HepG2 (cell line): Measurements from ENCODE around the gene P2RY6. TPM values are rescaled to one million over a fixed set of nuclear protein-coding genes. Genes with fewer than 3 reads are reported as not detected.

Experiments
- NR2F2 ChIP-seq: IDR thresholded peaks from 2 replicates; pipeline ENCODE4 v1.6.1; 2012; ENCODE audit warnings: low read depth, inconsistent platforms, borderline replicate concordance
- SNRNP70 ChIP-seq: fragments of 200-400 bp; formaldehyde crosslinking; IDR thresholded peaks from 2 replicates; pipeline ENCODE4 v1.6.1; 2017; ENCODE audit warnings: mild to moderate bottlenecking, low read depth, low read length, moderate library complexity
- SYNCRIP ChIP-seq: fragments of 200-400 bp; formaldehyde crosslinking; IDR thresholded peaks from 2 replicates; pipeline ENCODE4 v1.6.1; 2018; ENCODE audit warnings: mild to moderate bottlenecking, low read depth, low read length; ENCODE audit not compliant: insufficient read depth
- TBX2 ChIP-seq: sonication (generic); formaldehyde crosslinking; IDR thresholded peaks from 2 replicates; pipeline ENCODE4 v1.5.0; 2020; ENCODE audit warnings: missing genetic modification reagents, mild to moderate bottlenecking, borderline replicate concordance
- ZBTB20 ChIP-seq: sonication (generic); formaldehyde crosslinking; IDR thresholded peaks from 2 replicates; pipeline ENCODE4 v1.8.1; 2023; ENCODE audit warnings: missing genetic modification reagents, low read depth, mild to moderate bottlenecking, borderline replicate concordance
- ZBTB38 ChIP-seq: sonication (generic); formaldehyde crosslinking; IDR thresholded peaks from 2 replicates; pipeline ENCODE4 v1.5.1; 2020; ENCODE audit warnings: mild to moderate bottlenecking, missing genetic modification reagents
- ZFY ChIP-seq: sonication (generic); formaldehyde crosslinking; IDR thresholded peaks from 2 replicates; pipeline ENCODE4 v1.4.0; 2020; ENCODE audit warnings: missing genetic modification reagents
- ZNF709 ChIP-seq: sonication (generic); formaldehyde crosslinking; IDR thresholded peaks from 2 replicates; pipeline ENCODE4 v1.5.0; 2020; ENCODE audit warnings: mild to moderate bottlenecking, missing genetic modification reagents
- ZNF710 ChIP-seq: sonication (generic); formaldehyde crosslinking; IDR thresholded peaks from 2 replicates; pipeline ENCODE4 v1.5.0; 2020; ENCODE audit warnings: mild to moderate bottlenecking, missing genetic modification reagents, borderline replicate concordance
- ZNF770 ChIP-seq: sonication (generic); formaldehyde crosslinking; IDR thresholded peaks from 2 replicates; pipeline ENCODE4 v1.5.0; 2020; ENCODE audit warnings: mild to moderate bottlenecking, missing genetic modification reagents
- ZNF782 ChIP-seq: sonication (generic); formaldehyde crosslinking; IDR thresholded peaks from 2 replicates; pipeline ENCODE4 v1.4.0; 2020; ENCODE audit warnings: missing genetic modification reagents, mild to moderate bottlenecking, borderline replicate concordance
- polyA plus RNA-seq, 8 experiments: library from polyadenylated mRNA; depleted of rRNA in 3 of 8; stranded (reverse) in 7 of 8; unstranded in 1 of 8; fragments of >200 nt; fragmentation: Illumina TruSeq in 4 of 8; extraction: Trizol in 4 of 8; gene quantifications; 2 replicates each; pipeline versions ENCODE4 v1.2.1 to v1.2.3, GENCODE V29; 2011 to 2016; ENCODE audit warnings: low read depth in 4 of 8, missing spikeins in 1 of 8, mixed read lengths in 1 of 8; ENCODE audit not compliant: insufficient read depth in 1 of 8
- total RNA-seq, 5 experiments: library from RNA; depleted of rRNA; stranded (reverse); fragments of >200 nt; fragmentation: Illumina TruSeq; extraction: Trizol; gene quantifications; 2 replicates each; pipeline ENCODE4 v1.2.3, GENCODE V29; 2016; ENCODE audit warnings: low read depth in 1 of 5
- TF ChIP-seq, protein P1 (sequence below): sonication (generic); formaldehyde crosslinking; conservative IDR thresholded peaks from 2 replicates; pipeline ENCODE4 v1.4.0; 2020; ENCODE audit warnings: missing genetic modification reagents
- TF ChIP-seq, protein P2 (sequence below): sonication (generic); formaldehyde crosslinking; IDR thresholded peaks from 2 replicates; pipeline ENCODE4 v1.5.0; 2020; ENCODE audit warnings: missing genetic modification reagents
- TF ChIP-seq, protein P3 (sequence below): IDR thresholded peaks from 2 replicates; pipeline ENCODE4 v1.6.1; 2018; ENCODE audit warnings: missing genetic modification reagents
- TF ChIP-seq, protein P4 (sequence below): sonication (generic); formaldehyde crosslinking; IDR thresholded peaks from 2 replicates; pipeline ENCODE4 v1.4.0; 2020; ENCODE audit warnings: mild to moderate bottlenecking, missing genetic modification reagents
- TF ChIP-seq, protein P5 (sequence below): sonication (generic); formaldehyde crosslinking; IDR thresholded peaks from 2 replicates; pipeline ENCODE4 v1.4.0; 2020; ENCODE audit warnings: missing genetic modification reagents; ENCODE audit errors: not compliant biosample characterization

Gene P2RY6
- total and polyA plus RNA-seq, 2 of the 13 experiments (the other 11 are each of a cell fraction or from before 2014, with no cell fraction given), result 0.09 to 0.29 TPM

- no peak for TF ChIP-seq ZNF770
- TF ChIP-seq SYNCRIP, result no peak
- TF ChIP-seq NR2F2, result no peak
- TF ChIP-seq, protein P1, sequence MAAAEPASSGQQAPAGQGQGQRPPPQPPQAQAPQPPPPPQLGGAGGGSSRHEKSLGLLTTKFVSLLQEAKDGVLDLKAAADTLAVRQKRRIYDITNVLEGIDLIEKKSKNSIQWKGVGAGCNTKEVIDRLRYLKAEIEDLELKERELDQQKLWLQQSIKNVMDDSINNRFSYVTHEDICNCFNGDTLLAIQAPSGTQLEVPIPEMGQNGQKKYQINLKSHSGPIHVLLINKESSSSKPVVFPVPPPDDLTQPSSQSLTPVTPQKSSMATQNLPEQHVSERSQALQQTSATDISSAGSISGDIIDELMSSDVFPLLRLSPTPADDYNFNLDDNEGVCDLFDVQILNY, result 0 out of 2 replicates have a peak, but pooled peaks have one; percentile 24
- no peak for TF ChIP-seq ZBTB38 (CRISPR knock-in tag)
- TF ChIP-seq, protein P2, sequence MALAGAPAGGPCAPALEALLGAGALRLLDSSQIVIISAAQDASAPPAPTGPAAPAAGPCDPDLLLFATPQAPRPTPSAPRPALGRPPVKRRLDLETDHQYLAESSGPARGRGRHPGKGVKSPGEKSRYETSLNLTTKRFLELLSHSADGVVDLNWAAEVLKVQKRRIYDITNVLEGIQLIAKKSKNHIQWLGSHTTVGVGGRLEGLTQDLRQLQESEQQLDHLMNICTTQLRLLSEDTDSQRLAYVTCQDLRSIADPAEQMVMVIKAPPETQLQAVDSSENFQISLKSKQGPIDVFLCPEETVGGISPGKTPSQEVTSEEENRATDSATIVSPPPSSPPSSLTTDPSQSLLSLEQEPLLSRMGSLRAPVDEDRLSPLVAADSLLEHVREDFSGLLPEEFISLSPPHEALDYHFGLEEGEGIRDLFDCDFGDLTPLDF (CRISPR knock-in tag), result no peak
- no peak; the same call in 1 of the 2 replicates for TF ChIP-seq ZFY
- TF ChIP-seq ZNF782, result no peak; the same call in 1 of the 2 replicates
- TF ChIP-seq, protein P3, sequence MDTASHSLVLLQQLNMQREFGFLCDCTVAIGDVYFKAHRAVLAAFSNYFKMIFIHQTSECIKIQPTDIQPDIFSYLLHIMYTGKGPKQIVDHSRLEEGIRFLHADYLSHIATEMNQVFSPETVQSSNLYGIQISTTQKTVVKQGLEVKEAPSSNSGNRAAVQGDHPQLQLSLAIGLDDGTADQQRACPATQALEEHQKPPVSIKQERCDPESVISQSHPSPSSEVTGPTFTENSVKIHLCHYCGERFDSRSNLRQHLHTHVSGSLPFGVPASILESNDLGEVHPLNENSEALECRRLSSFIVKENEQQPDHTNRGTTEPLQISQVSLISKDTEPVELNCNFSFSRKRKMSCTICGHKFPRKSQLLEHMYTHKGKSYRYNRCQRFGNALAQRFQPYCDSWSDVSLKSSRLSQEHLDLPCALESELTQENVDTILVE (CRISPR knock-in tag), result no peak
- TF ChIP-seq, protein P4, sequence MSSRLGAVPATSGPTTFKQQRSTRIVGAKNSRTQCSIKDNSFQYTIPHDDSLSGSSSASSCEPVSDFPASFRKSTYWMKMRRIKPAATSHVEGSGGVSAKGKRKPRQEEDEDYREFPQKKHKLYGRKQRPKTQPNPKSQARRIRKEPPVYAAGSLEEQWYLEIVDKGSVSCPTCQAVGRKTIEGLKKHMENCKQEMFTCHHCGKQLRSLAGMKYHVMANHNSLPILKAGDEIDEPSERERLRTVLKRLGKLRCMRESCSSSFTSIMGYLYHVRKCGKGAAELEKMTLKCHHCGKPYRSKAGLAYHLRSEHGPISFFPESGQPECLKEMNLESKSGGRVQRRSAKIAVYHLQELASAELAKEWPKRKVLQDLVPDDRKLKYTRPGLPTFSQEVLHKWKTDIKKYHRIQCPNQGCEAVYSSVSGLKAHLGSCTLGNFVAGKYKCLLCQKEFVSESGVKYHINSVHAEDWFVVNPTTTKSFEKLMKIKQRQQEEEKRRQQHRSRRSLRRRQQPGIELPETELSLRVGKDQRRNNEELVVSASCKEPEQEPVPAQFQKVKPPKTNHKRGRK (CRISPR knock-in tag), result no peak
- TF ChIP-seq ZNF709, result no peak; the same call in 1 of the 2 replicates
- TF ChIP-seq, protein P5, sequence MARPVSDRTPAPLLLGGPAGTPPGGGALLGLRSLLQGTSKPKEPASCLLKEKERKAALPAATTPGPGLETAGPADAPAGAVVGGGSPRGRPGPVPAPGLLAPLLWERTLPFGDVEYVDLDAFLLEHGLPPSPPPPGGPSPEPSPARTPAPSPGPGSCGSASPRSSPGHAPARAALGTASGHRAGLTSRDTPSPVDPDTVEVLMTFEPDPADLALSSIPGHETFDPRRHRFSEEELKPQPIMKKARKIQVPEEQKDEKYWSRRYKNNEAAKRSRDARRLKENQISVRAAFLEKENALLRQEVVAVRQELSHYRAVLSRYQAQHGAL, result no peak
- TF ChIP-seq ZBTB20 (CRISPR knock-in tag), result no peak
- no peak for TF ChIP-seq SNRNP70
- 0 out of 2 replicates have a peak, but pooled peaks have one; percentile 5 for TF ChIP-seq ZNF710 (CRISPR knock-in tag)
- TF ChIP-seq TBX2 (CRISPR knock-in tag), result peak; percentile 59
Observed at GRCh38 chr11:73308003-73308960, 36.1 kb downstream of the P2RY6 start, which contains the start of gene ARHGEF17 (continued).
